GM19397 (cell line): ENCODE results near the gene RHOBTB1.
A peak's percentile ranks its signal among the peaks of the same experiment; 100 is the strongest.
"Not testable (repeated sequence)": the region's sequence is repeated elsewhere in the genome, so short reads cannot be mapped to it uniquely, and the experiment has no call there.

Source experiments
- ATAC-seq: cut with Tn5 transposase; IDR thresholded peaks from one replicate; pipeline ENCODE4 v1.9.1; 2021; ENCODE audit warnings: mild to moderate bottlenecking, moderate library complexity; ENCODE audit not compliant: unreplicated experiment

RHOBTB1 gene, protein sequence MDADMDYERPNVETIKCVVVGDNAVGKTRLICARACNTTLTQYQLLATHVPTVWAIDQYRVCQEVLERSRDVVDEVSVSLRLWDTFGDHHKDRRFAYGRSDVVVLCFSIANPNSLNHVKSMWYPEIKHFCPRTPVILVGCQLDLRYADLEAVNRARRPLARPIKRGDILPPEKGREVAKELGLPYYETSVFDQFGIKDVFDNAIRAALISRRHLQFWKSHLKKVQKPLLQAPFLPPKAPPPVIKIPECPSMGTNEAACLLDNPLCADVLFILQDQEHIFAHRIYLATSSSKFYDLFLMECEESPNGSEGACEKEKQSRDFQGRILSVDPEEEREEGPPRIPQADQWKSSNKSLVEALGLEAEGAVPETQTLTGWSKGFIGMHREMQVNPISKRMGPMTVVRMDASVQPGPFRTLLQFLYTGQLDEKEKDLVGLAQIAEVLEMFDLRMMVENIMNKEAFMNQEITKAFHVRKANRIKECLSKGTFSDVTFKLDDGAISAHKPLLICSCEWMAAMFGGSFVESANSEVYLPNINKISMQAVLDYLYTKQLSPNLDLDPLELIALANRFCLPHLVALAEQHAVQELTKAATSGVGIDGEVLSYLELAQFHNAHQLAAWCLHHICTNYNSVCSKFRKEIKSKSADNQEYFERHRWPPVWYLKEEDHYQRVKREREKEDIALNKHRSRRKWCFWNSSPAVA

GRCh38 chr10:60944058-60944909 lies at the start of gene RHOBTB1:
RHOBTB1 (minus strand) TSS chr10:60944185; CDS start chr10:60911542, 32,643 bp downstream.
- ATAC-seq = peak; percentile 42

DNA sequence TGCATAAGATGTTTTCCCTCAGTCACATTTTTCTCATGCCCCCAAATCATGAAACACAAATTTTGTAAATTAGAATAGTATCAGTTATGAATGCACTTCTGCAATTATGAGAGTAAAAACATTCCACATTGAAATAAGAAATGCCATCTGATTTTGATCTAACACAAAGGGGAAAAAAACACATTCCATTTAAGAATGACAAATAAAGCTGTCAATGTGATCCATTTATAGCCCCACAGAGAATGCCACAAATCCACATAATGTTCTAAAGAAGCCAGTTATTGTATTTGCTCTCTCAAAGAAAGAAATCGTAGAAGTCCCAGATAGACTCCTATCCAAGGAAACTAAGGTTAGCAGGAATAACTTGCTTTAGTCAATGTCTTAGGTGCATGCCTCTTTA lies 48.7 kb upstream of the RHOBTB1 start:
- no peak for ATAC-seq

- ATAC-seq = no peak
These were observed 46.7 kb upstream of the RHOBTB1 start for GRCh38 chr10:60990663-60991062.

GRCh38 chr10:60989400-60989876 lies 45.5 kb upstream of the RHOBTB1 start:
- ATAC-seq = no peak

GRCh38 chr10:60986791-60987190 lies 42.8 kb upstream of the RHOBTB1 start:
- no peak for ATAC-seq

GRCh38 chr10:60985951-60986350 lies 42.0 kb upstream of the RHOBTB1 start:
- no peak for ATAC-seq

DNA sequence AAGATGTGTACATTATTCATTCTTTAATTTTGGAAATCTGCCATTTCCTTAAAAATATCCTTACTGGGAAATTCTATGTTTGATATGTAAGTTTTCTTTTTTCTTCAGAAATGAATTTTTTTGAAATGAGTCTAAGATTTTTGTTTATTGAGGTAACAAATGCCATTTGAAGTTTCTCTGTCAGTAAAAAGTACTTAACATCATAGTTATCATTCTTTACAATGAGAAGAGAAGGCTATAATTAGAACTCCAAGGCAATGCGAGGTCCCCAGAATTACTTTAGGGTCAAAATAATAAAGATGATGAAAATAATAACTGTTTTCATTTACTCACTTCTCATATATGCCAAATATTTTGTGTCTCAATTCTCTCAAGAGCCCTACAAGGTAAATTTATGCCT lies 37.0 kb upstream of the RHOBTB1 start:
- no peak for ATAC-seq

GRCh38 chr10:60979667-60980104 lies 35.7 kb upstream of the RHOBTB1 start:
- no peak for ATAC-seq

DNA sequence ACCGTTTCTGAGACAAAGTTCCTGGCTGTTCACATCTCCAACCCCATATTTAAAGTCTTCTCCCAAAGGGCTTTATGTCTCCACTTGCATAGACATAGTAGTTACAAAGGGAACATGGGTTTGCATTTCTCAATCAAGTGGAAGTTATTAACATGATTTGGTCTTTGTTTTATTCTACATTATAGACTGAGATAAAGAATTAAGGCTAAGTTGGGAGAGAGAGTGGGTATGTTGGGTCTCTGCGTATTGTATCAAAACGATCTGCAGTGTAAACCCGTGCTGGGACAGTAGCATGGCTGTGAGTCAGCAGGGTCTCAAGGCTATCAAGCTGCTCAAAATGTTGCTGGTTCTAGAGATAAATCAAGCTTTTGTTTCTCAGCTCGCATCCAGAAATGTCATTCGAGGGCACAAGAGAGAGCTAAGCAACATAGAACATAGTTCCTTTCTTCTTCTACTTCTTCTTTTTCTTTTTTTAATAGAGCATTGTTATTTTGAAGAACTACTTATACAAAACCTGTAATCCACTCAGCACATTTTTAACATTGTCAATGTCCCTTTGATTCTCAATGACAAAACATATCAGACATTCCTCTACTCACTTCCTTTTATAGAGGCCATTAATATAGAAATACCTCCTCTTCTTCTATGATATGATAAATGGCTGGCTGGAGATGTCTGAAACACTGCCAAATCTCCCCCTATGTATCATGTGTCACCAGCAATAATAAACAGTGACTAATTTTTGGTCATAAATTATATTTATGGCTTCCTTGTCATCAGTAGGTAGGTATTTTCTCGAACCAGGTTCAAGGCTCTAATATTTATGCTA lies 34.5 kb upstream of the RHOBTB1 start:
- no peak for ATAC-seq

GRCh38 chr10:60977161-60978122 lies 33.5 kb upstream of the RHOBTB1 start:
- ATAC-seq = no peak

DNA sequence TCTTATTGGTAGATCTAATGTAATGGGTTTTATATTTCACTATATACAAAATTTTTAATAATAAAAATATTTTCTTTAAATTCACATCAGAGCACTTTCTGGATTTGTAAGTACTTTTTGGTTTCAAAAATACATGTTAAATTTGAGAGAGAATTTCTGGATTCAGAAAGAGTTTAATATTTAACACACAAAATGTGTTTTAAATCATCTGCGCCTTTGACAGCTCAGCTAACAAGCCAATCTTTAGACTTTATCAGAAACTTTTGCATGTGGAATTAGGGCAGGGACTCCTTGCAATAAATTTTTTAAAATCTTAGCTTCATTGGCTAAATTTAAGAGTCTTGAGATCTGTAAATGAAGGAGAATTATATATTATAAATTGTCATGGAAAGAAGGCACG lies 32.7 kb upstream of the RHOBTB1 start:
- no peak for ATAC-seq

GRCh38 chr10:60975716-60976115 lies 31.7 kb upstream of the RHOBTB1 start:
- no peak for ATAC-seq

- ATAC-seq = no peak
These were observed 30.6 kb upstream of the RHOBTB1 start for GRCh38 chr10:60974463-60975149.

DNA sequence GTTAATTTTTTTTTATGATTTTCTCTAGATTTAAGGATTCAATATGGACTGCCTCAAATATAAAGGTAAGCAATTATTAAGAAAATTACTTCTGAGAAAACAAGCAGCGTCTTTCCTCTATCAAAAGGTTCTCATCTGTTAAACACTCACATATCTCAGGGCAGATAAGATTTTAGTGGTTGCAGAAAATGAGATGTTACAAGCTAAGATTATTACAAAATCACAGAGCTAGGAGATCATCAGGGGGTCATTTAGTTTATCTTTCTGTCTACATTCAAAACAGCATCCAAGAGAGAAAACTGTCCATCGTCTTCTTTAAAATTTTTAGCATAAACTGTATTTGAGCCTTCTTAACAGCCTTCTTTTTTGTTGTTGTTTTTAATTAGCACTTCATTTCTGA lies 29.1 kb upstream of the RHOBTB1 start:
- ATAC-seq = no peak

GRCh38 chr10:60972181-60972580 lies 28.2 kb upstream of the RHOBTB1 start:
- not testable (repeated sequence) for ATAC-seq

- ATAC-seq = no peak
These were observed 26.5 kb upstream of the RHOBTB1 start for GRCh38 chr10:60970526-60970925.

- ATAC-seq = no peak
These were observed 24.5 kb upstream of the RHOBTB1 start for GRCh38 chr10:60968504-60968903.

- no peak for ATAC-seq
These were observed 24.0 kb upstream of the RHOBTB1 start for GRCh38 chr10:60967854-60968484.
